HPDE6-E6E7 (cell line): ENCODE results near the gene NXPH2.

ENCODE experiments used
- DNase-seq: peaks from one replicate; pipeline ENCODE4 v3.0.0; 2011; ENCODE audit warnings: missing footprints; ENCODE audit errors: extremely low spot score

Gene NXPH2

GRCh38 chr2:138779781-138780445 is at the start of gene NXPH2:
Gene NXPH2, minus strand, starts transcription at chr2:138780390. Its CDS starts 149 bp downstream, at chr2:138780241.
- DNase-seq = no peak

- peak; percentile 19 for DNase-seq
Measured at GRCh38 chr2:138829326-138829919, 49.2 kb upstream of the NXPH2 start.

GRCh38 chr2:138827426-138828054 is 47.4 kb upstream of the NXPH2 start:
- peak; percentile 36 for DNase-seq

GRCh38 chr2:138823666-138824065 is 43.5 kb upstream of the NXPH2 start:
- DNase-seq = no peak

- DNase-seq = no peak
Measured at GRCh38 chr2:138819964-138820363, 39.8 kb upstream of the NXPH2 start.

- DNase-seq = no peak
Measured at GRCh38 chr2:138818556-138818955, 38.4 kb upstream of the NXPH2 start.

- no peak for DNase-seq
Measured at GRCh38 chr2:138814123-138814898, 34.1 kb upstream of the NXPH2 start.

- no peak for DNase-seq
Measured at GRCh38 chr2:138811431-138811830, 31.2 kb upstream of the NXPH2 start.

GRCh38 chr2:138794724-138795123 is 14.5 kb upstream of the NXPH2 start:
- no peak for DNase-seq

GRCh38 chr2:138787053-138787666 is 7.0 kb upstream of the NXPH2 start:
- no peak for DNase-seq

GRCh38 chr2:138782383-138782782 is 2.2 kb upstream of the NXPH2 start:
- no peak for DNase-seq

GRCh38 chr2:138780908-138781307 is 718 bp upstream of the NXPH2 start:
- no peak for DNase-seq

GRCh38 chr2:138780446-138780880 is 273 bp upstream of the NXPH2 start:
- DNase-seq = no peak

- no peak for DNase-seq
Measured at GRCh38 chr2:138779406-138779780, 797 bp downstream of the NXPH2 start.

- no peak for DNase-seq
Measured at GRCh38 chr2:138777996-138778395, 2.2 kb downstream of the NXPH2 start.

- no peak for DNase-seq
Measured at GRCh38 chr2:138775736-138776135, 4.5 kb downstream of the NXPH2 start.

GRCh38 chr2:138771534-138771933 is 8.7 kb downstream of the NXPH2 start:
- DNase-seq = no peak

- no peak for DNase-seq
Measured at GRCh38 chr2:138767101-138767500, 13.1 kb downstream of the NXPH2 start.

GRCh38 chr2:138766464-138766863 is 13.7 kb downstream of the NXPH2 start:
- no peak for DNase-seq

- DNase-seq = no peak
Measured at GRCh38 chr2:138763971-138764370, 16.2 kb downstream of the NXPH2 start.

GRCh38 chr2:138762533-138762932 is 17.7 kb downstream of the NXPH2 start:
- no peak for DNase-seq

GRCh38 chr2:138760676-138761075 is 19.5 kb downstream of the NXPH2 start:
- DNase-seq = no peak
